Astrocyte (in vitro differentiated cells and primary cell): ENCODE results near the gene PTPRM. TPM values are rescaled to one million over a fixed set of nuclear protein-coding genes. Genes with fewer than 3 reads are reported as not detected.

ENCODE experiments used
- DNase-seq: peaks from one replicate; pipeline ENCODE4 v3.0.0-alpha.2; 2010; ENCODE audit warnings: low read depth
- FAIRE-seq: peaks from 2 replicates; lab custom pipeline; 2011; peaks lifted over from hg19 to GRCh38; lab: Jason Lieb, UNC
- H2AFZ ChIP-seq: 2 replicates; pipeline ENCODE4 v1.6.0; 2012; ENCODE audit warnings: low read depth, low read length, inconsistent platforms
- H3K27ac ChIP-seq: 2 replicates; pipeline ENCODE4 v1.5.1; 2011; ENCODE audit warnings: low read depth, low read length, inconsistent platforms
- H3K27me3 ChIP-seq: 2 replicates; pipeline ENCODE4 v1.6.0; 2011; ENCODE audit warnings: low read length, inconsistent platforms; ENCODE audit not compliant: insufficient read depth
- H3K36me3 ChIP-seq: 2 replicates; pipeline ENCODE4 v1.5.1; 2011; ENCODE audit warnings: low read length, inconsistent platforms; ENCODE audit not compliant: insufficient read depth
- H3K4me1 ChIP-seq: 2 replicates; pipeline ENCODE4 v1.5.1; 2011; ENCODE audit warnings: low read length, inconsistent platforms; ENCODE audit not compliant: insufficient read depth
- H3K4me2 ChIP-seq: 2 replicates; pipeline ENCODE4 v1.6.0; 2012; ENCODE audit warnings: low read length, inconsistent platforms
- H3K4me3 ChIP-seq: 2 replicates; pipeline ENCODE4 v1.5.1; 2011; ENCODE audit warnings: low read depth, mild to moderate bottlenecking, low read length, inconsistent platforms; ENCODE audit not compliant: insufficient read depth
- H3K79me2 ChIP-seq: 2 replicates; pipeline ENCODE4 v1.6.0; 2012; ENCODE audit warnings: mild to moderate bottlenecking, low read length, inconsistent platforms; ENCODE audit not compliant: insufficient read depth
- H3K9ac ChIP-seq: 2 replicates; pipeline ENCODE4 v1.6.0; 2012; ENCODE audit warnings: mild to moderate bottlenecking, low read length, inconsistent platforms
- H3K9me3 ChIP-seq: 2 replicates; pipeline ENCODE4 v1.5.1; 2012; ENCODE audit warnings: low read depth, mild to moderate bottlenecking, low read length, inconsistent platforms; ENCODE audit not compliant: insufficient read depth
- H4K20me1 ChIP-seq: 2 replicates; pipeline ENCODE4 v1.6.0; 2012; ENCODE audit warnings: low read length, inconsistent platforms; ENCODE audit not compliant: insufficient read depth
- H3K27ac Mint-ChIP-seq: one replicate; pipeline ENCODE4 v1.8.0; 2021; ENCODE audit warnings: mild to moderate bottlenecking, mixed read lengths; ENCODE audit not compliant: unreplicated experiment
- H3K27me3 Mint-ChIP-seq: one replicate; pipeline ENCODE4 v1.8.0; 2021; ENCODE audit warnings: low read depth, mixed read lengths; ENCODE audit not compliant: unreplicated experiment
- H3K36me3 Mint-ChIP-seq: one replicate; pipeline ENCODE4 v1.8.0; 2021; ENCODE audit warnings: low read depth, mixed read lengths; ENCODE audit not compliant: unreplicated experiment
- H3K4me1 Mint-ChIP-seq: one replicate; pipeline ENCODE4 v1.8.0; 2021; ENCODE audit warnings: low read depth, mixed read lengths; ENCODE audit not compliant: unreplicated experiment
- H3K4me3 Mint-ChIP-seq: one replicate; pipeline ENCODE4 v1.8.0; 2021; ENCODE audit warnings: mild to moderate bottlenecking, moderate library complexity, mixed read lengths; ENCODE audit not compliant: unreplicated experiment
- H3K9me3 Mint-ChIP-seq: one replicate; pipeline ENCODE4 v1.8.0; 2021; ENCODE audit warnings: mild to moderate bottlenecking, mixed read lengths; ENCODE audit not compliant: unreplicated experiment
- EZH2 ChIP-seq: IDR thresholded peaks from 2 replicates; pipeline ENCODE4 v1.6.1; 2012; ENCODE audit warnings: mild to moderate bottlenecking, low read length, inconsistent platforms; ENCODE audit not compliant: insufficient read depth
- total RNA-seq: library from RNA; stranded (reverse); gene quantifications from 2 replicates; pipeline ENCODE4 v1.2.1, GENCODE V29; 2021
- TF ChIP-seq, protein P1 (sequence below): IDR thresholded peaks from 2 replicates; pipeline ENCODE4 v1.5.1; 2011; ENCODE audit warnings: low read depth, mild to moderate bottlenecking, inconsistent platforms, low read length, moderate library complexity; ENCODE audit not compliant: insufficient read depth

PTPRM gene
- total RNA-seq, 1 donor from 2014 or later = 59.6 TPM

GRCh38 chr18:8339952-8340351 lies 772.8 kb downstream of the PTPRM start:
- FAIRE-seq (no peak), DNase-seq (no peak)
- H3K4me3 ChIP-seq = no peak overlapping the region
- H3K79me2 ChIP-seq = no peaks in the 10 kb centered on the region
- Mint-ChIP-seq H3K27ac (no peak overlapping the region), H3K36me3 (no peaks in the 10 kb centered on the region), H3K27me3 (no peaks in the 10 kb centered on the region), H3K4me1 (peaks cover 7% of the 10 kb centered on the region), H3K4me3 (no peak overlapping the region), H3K9me3 (peaks cover 4% of the 10 kb centered on the region)
- H2AFZ ChIP-seq = no peak overlapping the region
- peaks cover 12% of the 10 kb centered on the region for H3K4me1 ChIP-seq
- H3K27ac ChIP-seq = no peak overlapping the region
- no peak overlapping the region for H3K4me2 ChIP-seq
- no peaks in the 10 kb centered on the region for H3K9me3 ChIP-seq
- H3K27me3 ChIP-seq = no peaks in the 10 kb centered on the region
- H4K20me1 ChIP-seq = no peaks in the 10 kb centered on the region
- H3K36me3 ChIP-seq = no peaks in the 10 kb centered on the region
- no peak for TF ChIP-seq EZH2
- TF ChIP-seq, protein P1, sequence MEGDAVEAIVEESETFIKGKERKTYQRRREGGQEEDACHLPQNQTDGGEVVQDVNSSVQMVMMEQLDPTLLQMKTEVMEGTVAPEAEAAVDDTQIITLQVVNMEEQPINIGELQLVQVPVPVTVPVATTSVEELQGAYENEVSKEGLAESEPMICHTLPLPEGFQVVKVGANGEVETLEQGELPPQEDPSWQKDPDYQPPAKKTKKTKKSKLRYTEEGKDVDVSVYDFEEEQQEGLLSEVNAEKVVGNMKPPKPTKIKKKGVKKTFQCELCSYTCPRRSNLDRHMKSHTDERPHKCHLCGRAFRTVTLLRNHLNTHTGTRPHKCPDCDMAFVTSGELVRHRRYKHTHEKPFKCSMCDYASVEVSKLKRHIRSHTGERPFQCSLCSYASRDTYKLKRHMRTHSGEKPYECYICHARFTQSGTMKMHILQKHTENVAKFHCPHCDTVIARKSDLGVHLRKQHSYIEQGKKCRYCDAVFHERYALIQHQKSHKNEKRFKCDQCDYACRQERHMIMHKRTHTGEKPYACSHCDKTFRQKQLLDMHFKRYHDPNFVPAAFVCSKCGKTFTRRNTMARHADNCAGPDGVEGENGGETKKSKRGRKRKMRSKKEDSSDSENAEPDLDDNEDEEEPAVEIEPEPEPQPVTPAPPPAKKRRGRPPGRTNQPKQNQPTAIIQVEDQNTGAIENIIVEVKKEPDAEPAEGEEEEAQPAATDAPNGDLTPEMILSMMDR = no peak
- no peak overlapping the region for H3K9ac ChIP-seq

DNA sequence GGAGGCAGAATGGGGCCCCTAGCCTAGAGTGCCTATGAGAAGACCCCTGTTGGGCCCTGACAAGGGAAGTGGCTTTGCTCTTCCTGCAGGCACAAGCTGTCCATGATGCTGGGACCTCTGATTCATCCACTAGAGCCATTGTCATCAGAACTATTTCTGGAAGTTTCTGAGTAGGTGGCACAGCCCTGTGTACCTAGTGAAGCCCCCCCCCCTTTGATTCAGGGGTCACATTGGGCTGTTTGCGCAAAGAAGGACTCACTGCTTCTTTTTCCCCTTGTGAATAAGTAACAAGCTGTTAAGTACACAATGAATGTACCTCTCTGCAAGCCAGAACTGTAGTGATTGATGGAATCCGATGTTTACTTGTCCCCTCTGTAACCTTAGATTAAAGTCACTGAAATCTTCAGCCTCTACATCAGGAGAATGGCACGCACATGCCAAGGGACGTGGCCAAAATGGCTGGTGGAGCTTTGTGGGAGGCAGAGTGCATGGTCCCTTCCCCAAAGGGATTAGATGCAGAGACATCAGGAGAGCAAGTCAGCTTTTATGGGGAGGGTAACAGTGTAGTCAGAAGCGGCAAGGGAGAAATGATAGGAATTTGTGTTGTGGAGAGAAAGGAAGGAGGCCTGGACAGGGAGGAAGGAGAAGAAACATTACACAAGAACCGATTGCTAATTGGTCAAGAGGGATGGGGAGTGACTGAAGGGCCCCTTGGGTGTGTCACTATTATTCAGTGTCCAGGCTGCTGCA lies 774.5 kb downstream of the PTPRM start:
- Histone ChIP-seq H3K9ac (peak overlapping the region; percentile 37), H4K20me1 (no peaks in the 10 kb centered on the region), H3K27me3 (no peaks in the 10 kb centered on the region), H2AFZ (no peak overlapping the region), H3K79me2 (no peaks in the 10 kb centered on the region), H3K27ac (peak overlapping the region; percentile 43), H3K9me3 (no peaks in the 10 kb centered on the region), H3K4me1 (peaks cover 12% of the 10 kb centered on the region), H3K4me2 (peak overlapping the region; percentile 44), H3K4me3 (no peak overlapping the region), H3K36me3 (no peaks in the 10 kb centered on the region)
- Mint-ChIP-seq H3K9me3 (peaks cover 4% of the 10 kb centered on the region), H3K27ac (no peak overlapping the region), H3K4me1 (peaks cover 7% of the 10 kb centered on the region), H3K36me3 (no peaks in the 10 kb centered on the region), H3K27me3 (no peaks in the 10 kb centered on the region), H3K4me3 (no peak overlapping the region)
- TF ChIP-seq EZH2 = no peak
- TF ChIP-seq, protein P1 = no peak
- FAIRE-seq = no peak
- DNase-seq = peak; percentile 75
